ACC112 (cell line): ENCODE measurements around the gene ST3GAL3.
A peak's percentile ranks its signal among the peaks of the same experiment; 100 is the strongest.

Source experiments
- H2AFZ ChIP-seq: fragments of 200-600 bp; sonication (generic); one replicate; pipeline ENCODE4 v1.6.0; 2017; ENCODE audit warnings: antibody characterized with exemption, low read length; ENCODE audit not compliant: unreplicated experiment
- H3K27ac ChIP-seq: fragments of 200-600 bp; sonication (generic); 2 replicates; pipeline ENCODE4 v1.5.1; 2014; ENCODE audit warnings: low read depth, mild to moderate bottlenecking, antibody characterized with exemption, low read length, moderate library complexity
- H3K27me3 ChIP-seq: fragments of 200-600 bp; sonication (generic); 2 replicates; pipeline ENCODE4 v1.6.1; 2014; ENCODE audit warnings: mild to moderate bottlenecking, antibody characterized with exemption, low read length, moderate library complexity, mixed read lengths; ENCODE audit not compliant: insufficient read depth
- H3K36me3 ChIP-seq: fragments of 200-600 bp; sonication (generic); 2 replicates; pipeline ENCODE4 v1.6.1; 2016; ENCODE audit warnings: mild to moderate bottlenecking, antibody characterized with exemption, low read length, moderate library complexity, mixed read lengths; ENCODE audit not compliant: insufficient read depth
- H3K4me1 ChIP-seq: fragments of 200-600 bp; sonication (generic); one replicate; pipeline ENCODE4 v1.6.1; 2016; ENCODE audit warnings: low read length, mixed read lengths; ENCODE audit not compliant: insufficient read depth, unreplicated experiment, control insufficient read depth
- H3K4me3 ChIP-seq: fragments of 200-600 bp; sonication (generic); 2 replicates; pipeline ENCODE4 v1.5.1; 2014; ENCODE audit warnings: mild to moderate bottlenecking, low read depth, low read length
- H3K79me2 ChIP-seq: fragments of 200-600 bp; sonication (generic); one replicate; pipeline ENCODE4 v1.6.0; 2016; ENCODE audit warnings: low read length; ENCODE audit not compliant: control insufficient read depth, unreplicated experiment, insufficient read depth

Gene ST3GAL3

GRCh38 chr1:43866201-43866600, 158.9 kb downstream of the ST3GAL3 start:
- Histone ChIP-seq H3K4me3 (no peak overlapping the region), H3K36me3 (0 out of 2 replicates have a peak, but pooled peaks cover 4% of the 10 kb centered on the region), H2AFZ (no peak overlapping the region), H3K27me3 (no peaks in the 10 kb centered on the region), H3K79me2 (no peaks in the 10 kb centered on the region), H3K27ac (no peak overlapping the region; the same call in 1 of the 2 replicates), H3K4me1 (peaks cover 36% of the 10 kb centered on the region)

- Histone ChIP-seq H3K79me2 (no peaks in the 10 kb centered on the region), H3K36me3 (0 out of 2 replicates have a peak, but pooled peaks cover 2% of the 10 kb centered on the region), H3K4me3 (no peak overlapping the region), H2AFZ (no peak overlapping the region), H3K4me1 (peaks cover 35% of the 10 kb centered on the region), H3K27ac (peak overlapping the region; percentile 74), H3K27me3 (no peaks in the 10 kb centered on the region)
Measured at GRCh38 chr1:43867976-43868740, 160.8 kb downstream of the ST3GAL3 start.

GRCh38 chr1:43868741-43869067, 161.4 kb downstream of the ST3GAL3 start:
- no peaks in the 10 kb centered on the region for H3K27me3 ChIP-seq
- H3K4me1 ChIP-seq, result peaks cover 35% of the 10 kb centered on the region
- no peaks in the 10 kb centered on the region for H3K36me3 ChIP-seq

GRCh38 chr1:43870306-43870705, 163.0 kb downstream of the ST3GAL3 start:
- Histone ChIP-seq H3K79me2 (no peaks in the 10 kb centered on the region), H3K27ac (no peak overlapping the region), H2AFZ (no peak overlapping the region), H3K4me3 (no peak overlapping the region), H3K4me1 (peaks cover 30% of the 10 kb centered on the region), H3K27me3 (no peaks in the 10 kb centered on the region), H3K36me3 (no peaks in the 10 kb centered on the region)

More at GRCh38 chr1:43868741-43869067, 161.4 kb downstream of the ST3GAL3 start:
- H2AFZ ChIP-seq, result no peak overlapping the region
- no peaks in the 10 kb centered on the region for H3K79me2 ChIP-seq
- no peak overlapping the region for H3K4me3 ChIP-seq
- peak overlapping the region; percentile 74 for H3K27ac ChIP-seq

GRCh38 chr1:43871181-43871910, 164.0 kb downstream of the ST3GAL3 start:
- Histone ChIP-seq H3K4me1 (peaks cover 23% of the 10 kb centered on the region), H3K36me3 (no peaks in the 10 kb centered on the region; the same call in 1 of the 2 replicates), H3K27ac (no peak overlapping the region), H3K4me3 (no peak overlapping the region), H3K79me2 (no peaks in the 10 kb centered on the region), H3K27me3 (no peaks in the 10 kb centered on the region), H2AFZ (no peak overlapping the region)

GRCh38 chr1:43872280-43872679, 164.9 kb downstream of the ST3GAL3 start:
- Histone ChIP-seq H3K27ac (no peak overlapping the region), H3K36me3 (no peaks in the 10 kb centered on the region; the same call in 1 of the 2 replicates), H3K4me3 (no peak overlapping the region), H2AFZ (no peak overlapping the region), H3K4me1 (peaks cover 22% of the 10 kb centered on the region), H3K79me2 (no peaks in the 10 kb centered on the region), H3K27me3 (no peaks in the 10 kb centered on the region)

GRCh38 chr1:43873851-43874250, 166.5 kb downstream of the ST3GAL3 start:
- Histone ChIP-seq H3K79me2 (no peaks in the 10 kb centered on the region), H3K27me3 (no peaks in the 10 kb centered on the region), H3K27ac (no peak overlapping the region), H3K4me3 (no peak overlapping the region), H3K36me3 (no peaks in the 10 kb centered on the region; the same call in 1 of the 2 replicates), H3K4me1 (peaks cover 19% of the 10 kb centered on the region), H2AFZ (no peak overlapping the region)

- Histone ChIP-seq H3K4me1 (peaks cover 21% of the 10 kb centered on the region), H3K36me3 (no peaks in the 10 kb centered on the region; the same call in 1 of the 2 replicates), H3K79me2 (no peaks in the 10 kb centered on the region), H2AFZ (no peak overlapping the region), H3K27me3 (no peaks in the 10 kb centered on the region), H3K4me3 (no peak overlapping the region), H3K27ac (no peak overlapping the region)
Measured at GRCh38 chr1:43874716-43875115, 167.4 kb downstream of the ST3GAL3 start.

- no peak overlapping the region for H3K4me3 ChIP-seq
- H3K36me3 ChIP-seq, result no peaks in the 10 kb centered on the region; the same call in 1 of the 2 replicates
- no peak overlapping the region for H2AFZ ChIP-seq
- H3K79me2 ChIP-seq, result no peaks in the 10 kb centered on the region
- no peaks in the 10 kb centered on the region for H3K27me3 ChIP-seq
- no peak overlapping the region for H3K27ac ChIP-seq
- peaks cover 26% of the 10 kb centered on the region for H3K4me1 ChIP-seq
Measured at GRCh38 chr1:43875331-43875730, 168.0 kb downstream of the ST3GAL3 start.

- peaks cover 26% of the 10 kb centered on the region for H3K4me1 ChIP-seq
Measured at GRCh38 chr1:43877101-43877500, 169.8 kb downstream of the ST3GAL3 start.

More at GRCh38 chr1:43877101-43877500, 169.8 kb downstream of the ST3GAL3 start:
- no peak overlapping the region for H3K27ac ChIP-seq
- H3K79me2 ChIP-seq, result no peaks in the 10 kb centered on the region
- no peaks in the 10 kb centered on the region; the same call in 1 of the 2 replicates for H3K36me3 ChIP-seq
- H2AFZ ChIP-seq, result no peak overlapping the region
- H3K4me3 ChIP-seq, result no peak overlapping the region
- H3K27me3 ChIP-seq, result no peaks in the 10 kb centered on the region
